ENCODE measurements around the gene USP25.

- TF ChIP-seq CTCF (IDR thresholded peaks at IDR 0.05) (no peak), POLR2A (IDR thresholded peaks at IDR 0.05) (no peak)
Observed at GRCh38 chr21:15742052-15742670, 12.4 kb downstream of the USP25 start.
